Urinary bladder (tissue), 4 donors: ENCODE data around the gene ABTB1. TPM values are rescaled to one million over a fixed set of nuclear protein-coding genes. Genes with fewer than 3 reads are reported as not detected.
"Not testable (repeated sequence)": the region's sequence is repeated elsewhere in the genome, so short reads cannot be mapped to it uniquely, and the experiment has no call there.

ENCODE experiments used
- DNase-seq: peaks from one replicate; pipeline ENCODE4 v3.0.0-alpha.2; 2015; ENCODE audit errors: extremely low spot score
- H3K27ac ChIP-seq: one replicate; pipeline ENCODE4 v1.5.1; 2013; ENCODE audit warnings: low read depth, mild to moderate bottlenecking, moderate library complexity
- H3K36me3 ChIP-seq: one replicate; pipeline ENCODE4 v1.6.1; 2013; ENCODE audit warnings: mild to moderate bottlenecking, moderate library complexity; ENCODE audit not compliant: insufficient read depth
- H3K4me1 ChIP-seq: one replicate; pipeline ENCODE4 v1.6.1; 2013; ENCODE audit warnings: mild to moderate bottlenecking, moderate library complexity; ENCODE audit not compliant: insufficient read depth
- H3K4me3 ChIP-seq: one replicate; pipeline ENCODE4 v1.5.1; 2013; ENCODE audit warnings: low read depth, low read length
- WGBS: extraction: QIAGEN DNeasy Blood & Tissue Kit; methylation state at CpG from one replicate; pipeline ENCODE4 v1.1.7; 2013; 5-methylcytosine and 5-hydroxymethylcytosine counted together
- polyA plus RNA-seq: library from polyadenylated mRNA; stranded (reverse); fragments of 200-250 nt; gene quantifications from one replicate; pipeline ENCODE4 v1.2.3, GENCODE V29; 2013
- total RNA-seq: library from RNA; depleted of rRNA; stranded (reverse); fragments of >200 nt; gene quantifications from one replicate; pipeline ENCODE4 v1.2.3, GENCODE V29; 2014
- donor health status: healthy with polysubstance abuse.
- donor health status: healthy.

Gene ABTB1
- total and polyA plus RNA-seq, 2 donors, result 11.4 to 76.6 TPM

- no peak overlapping the region for H3K4me3 ChIP-seq
- no peaks in the 10 kb centered on the region for H3K4me1 ChIP-seq
- no peak overlapping the region for H3K27ac ChIP-seq
- H3K36me3 ChIP-seq, result no peaks in the 10 kb centered on the region
- DNase-seq, result no peak
- 91% methylated on average over 5 of the region's 5 CpGs for WGBS
Observed at GRCh38 chr3:127639173-127640041, 33.3 kb upstream of the ABTB1 start.

GRCh38 chr3:127640042-127640355 is 32.8 kb upstream of the ABTB1 start:
- DNase-seq, result no peak
- Histone ChIP-seq H3K27ac (no peak overlapping the region), H3K36me3 (no peaks in the 10 kb centered on the region), H3K4me3 (no peak overlapping the region), H3K4me1 (no peaks in the 10 kb centered on the region)
- WGBS, result over 99% methylated on average over 3 of the region's 3 CpGs

GRCh38 chr3:127644641-127645370 is 27.9 kb upstream of the ABTB1 start:
- DNase-seq, result no peak
- no peaks in the 10 kb centered on the region for H3K4me1 ChIP-seq
- 86% methylated on average over 5 of the region's 5 CpGs for WGBS

GRCh38 chr3:127645371-127646015 is 27.3 kb upstream of the ABTB1 start:
- 95% methylated on average over 8 of the region's 8 CpGs for WGBS
- Histone ChIP-seq H3K4me3 (no peak overlapping the region), H3K36me3 (no peaks in the 10 kb centered on the region), H3K4me1 (no peaks in the 10 kb centered on the region), H3K27ac (no peak overlapping the region)
- no peak for DNase-seq

More at GRCh38 chr3:127644641-127645370, 27.9 kb upstream of the ABTB1 start:
- no peak overlapping the region for H3K27ac ChIP-seq
- H3K4me3 ChIP-seq, result no peak overlapping the region
- no peaks in the 10 kb centered on the region for H3K36me3 ChIP-seq

- H3K36me3 ChIP-seq, result no peaks in the 10 kb centered on the region
- 91% methylated on average over 10 of the region's 10 CpGs for WGBS
- H3K4me1 ChIP-seq, result no peaks in the 10 kb centered on the region
- no peak overlapping the region for H3K4me3 ChIP-seq
- no peak overlapping the region for H3K27ac ChIP-seq
- no peak for DNase-seq
Observed at GRCh38 chr3:127646501-127647046, 26.2 kb upstream of the ABTB1 start.

GRCh38 chr3:127647166-127647844 is 25.4 kb upstream of the ABTB1 start:
- no peak overlapping the region for H3K27ac ChIP-seq
- WGBS, result 78% methylated on average over 13 of the region's 13 CpGs
- H3K36me3 ChIP-seq, result no peaks in the 10 kb centered on the region
- no peak for DNase-seq
- no peak overlapping the region for H3K4me3 ChIP-seq
- H3K4me1 ChIP-seq, result no peaks in the 10 kb centered on the region

GRCh38 chr3:127647845-127648204 is 24.9 kb upstream of the ABTB1 start:
- DNase-seq, result no peak
- Histone ChIP-seq H3K4me3 (no peak overlapping the region), H3K36me3 (no peaks in the 10 kb centered on the region), H3K4me1 (no peaks in the 10 kb centered on the region), H3K27ac (no peak overlapping the region)

- DNase-seq, result no peak
- H3K36me3 ChIP-seq, result no peaks in the 10 kb centered on the region
- no peaks in the 10 kb centered on the region for H3K4me1 ChIP-seq
- no peak overlapping the region for H3K4me3 ChIP-seq
- 92% methylated on average over 4 of the region's 4 CpGs for WGBS
- H3K27ac ChIP-seq, result no peak overlapping the region
Observed at GRCh38 chr3:127650236-127650635, 22.5 kb upstream of the ABTB1 start.

GRCh38 chr3:127651516-127652172 is 21.1 kb upstream of the ABTB1 start:
- Histone ChIP-seq H3K27ac (no peak overlapping the region), H3K36me3 (no peaks in the 10 kb centered on the region), H3K4me1 (no peaks in the 10 kb centered on the region), H3K4me3 (no peak overlapping the region)
- DNase-seq, result no peak
- WGBS, result 78% methylated on average over 8 of the region's 8 CpGs

GRCh38 chr3:127652246-127652995 is 20.3 kb upstream of the ABTB1 start:
- Histone ChIP-seq H3K4me1 (no peaks in the 10 kb centered on the region), H3K36me3 (no peaks in the 10 kb centered on the region), H3K4me3 (no peak overlapping the region), H3K27ac (no peak overlapping the region)
- no peak for DNase-seq
- 63% methylated on average over 13 of the region's 13 CpGs for WGBS

- H3K27ac ChIP-seq, result no peak overlapping the region
- no peak for DNase-seq
- 76% methylated on average over 4 of the region's 4 CpGs for WGBS
- no peak overlapping the region for H3K4me3 ChIP-seq
- no peaks in the 10 kb centered on the region for H3K36me3 ChIP-seq
- H3K4me1 ChIP-seq, result no peaks in the 10 kb centered on the region
Observed at GRCh38 chr3:127654374-127654773, 18.4 kb upstream of the ABTB1 start.

GRCh38 chr3:127654993-127655392 is 17.8 kb upstream of the ABTB1 start:
- H3K4me3 ChIP-seq, DNase-seq, H3K27ac ChIP-seq, H3K4me1 ChIP-seq, H3K36me3 ChIP-seq: not testable (repeated sequence)
- WGBS, result 93% methylated on average over 6 of the region's 6 CpGs
